ENCODE data around the gene TANGO2.

Gene TANGO2

DNA sequence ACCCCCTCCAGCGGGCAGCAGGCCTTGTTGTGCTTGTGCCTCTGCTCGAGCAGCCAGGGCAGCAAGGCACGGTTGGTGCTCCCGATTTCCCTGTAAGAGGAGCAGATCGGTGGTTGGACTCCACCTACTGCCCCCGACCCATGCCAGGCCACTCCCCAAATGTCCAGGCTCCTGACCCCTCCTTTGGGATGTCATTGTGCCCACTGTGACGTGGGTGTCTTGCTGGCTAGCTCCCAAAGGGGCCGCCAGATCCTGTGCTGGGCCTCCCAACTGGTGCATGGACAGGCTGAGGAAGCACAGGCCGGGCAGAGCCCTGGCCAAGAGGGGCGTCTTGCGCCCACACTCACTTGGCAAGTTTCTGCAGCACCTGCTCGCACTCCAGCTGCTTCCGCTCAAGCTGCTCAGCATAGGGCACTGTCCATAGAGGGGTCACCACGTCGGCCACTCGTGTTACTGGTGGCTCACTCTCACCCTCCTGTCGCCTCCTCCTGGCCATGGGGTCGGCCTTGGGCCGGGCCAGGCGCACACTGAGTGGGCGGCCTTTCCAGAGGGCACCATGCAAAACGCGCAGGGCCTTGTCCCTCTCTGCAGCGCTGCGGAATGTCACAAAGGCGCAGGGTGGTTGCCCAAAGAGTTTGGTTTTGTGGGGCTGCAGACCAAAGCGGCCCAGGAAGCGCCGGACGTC lies 94.9 kb downstream of the TANGO2 start, which contains the start of gene RANBP1:
RANBP1 (plus strand) TSS at position 414 of the 685 bp plus-strand sequence; CDS start at position 495, 81 bp downstream.
- TF ChIP-seq, protein P1, sequence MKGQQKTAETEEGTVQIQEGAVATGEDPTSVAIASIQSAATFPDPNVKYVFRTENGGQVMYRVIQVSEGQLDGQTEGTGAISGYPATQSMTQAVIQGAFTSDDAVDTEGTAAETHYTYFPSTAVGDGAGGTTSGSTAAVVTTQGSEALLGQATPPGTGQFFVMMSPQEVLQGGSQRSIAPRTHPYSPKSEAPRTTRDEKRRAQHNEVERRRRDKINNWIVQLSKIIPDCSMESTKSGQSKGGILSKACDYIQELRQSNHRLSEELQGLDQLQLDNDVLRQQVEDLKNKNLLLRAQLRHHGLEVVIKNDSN (IDR thresholded peaks at IDR 0.05) = no peak
- no peak for TF ChIP-seq RAD21 (IDR thresholded peaks at IDR 0.05; ENCODE audit: low read depth)
- no peak for TF ChIP-seq EGR1 (IDR thresholded peaks at IDR 0.05)
- TF ChIP-seq, protein P2, sequence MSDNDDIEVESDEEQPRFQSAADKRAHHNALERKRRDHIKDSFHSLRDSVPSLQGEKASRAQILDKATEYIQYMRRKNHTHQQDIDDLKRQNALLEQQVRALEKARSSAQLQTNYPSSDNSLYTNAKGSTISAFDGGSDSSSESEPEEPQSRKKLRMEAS (IDR thresholded peaks at IDR 0.05) = no peak
- TF ChIP-seq, protein P3, sequence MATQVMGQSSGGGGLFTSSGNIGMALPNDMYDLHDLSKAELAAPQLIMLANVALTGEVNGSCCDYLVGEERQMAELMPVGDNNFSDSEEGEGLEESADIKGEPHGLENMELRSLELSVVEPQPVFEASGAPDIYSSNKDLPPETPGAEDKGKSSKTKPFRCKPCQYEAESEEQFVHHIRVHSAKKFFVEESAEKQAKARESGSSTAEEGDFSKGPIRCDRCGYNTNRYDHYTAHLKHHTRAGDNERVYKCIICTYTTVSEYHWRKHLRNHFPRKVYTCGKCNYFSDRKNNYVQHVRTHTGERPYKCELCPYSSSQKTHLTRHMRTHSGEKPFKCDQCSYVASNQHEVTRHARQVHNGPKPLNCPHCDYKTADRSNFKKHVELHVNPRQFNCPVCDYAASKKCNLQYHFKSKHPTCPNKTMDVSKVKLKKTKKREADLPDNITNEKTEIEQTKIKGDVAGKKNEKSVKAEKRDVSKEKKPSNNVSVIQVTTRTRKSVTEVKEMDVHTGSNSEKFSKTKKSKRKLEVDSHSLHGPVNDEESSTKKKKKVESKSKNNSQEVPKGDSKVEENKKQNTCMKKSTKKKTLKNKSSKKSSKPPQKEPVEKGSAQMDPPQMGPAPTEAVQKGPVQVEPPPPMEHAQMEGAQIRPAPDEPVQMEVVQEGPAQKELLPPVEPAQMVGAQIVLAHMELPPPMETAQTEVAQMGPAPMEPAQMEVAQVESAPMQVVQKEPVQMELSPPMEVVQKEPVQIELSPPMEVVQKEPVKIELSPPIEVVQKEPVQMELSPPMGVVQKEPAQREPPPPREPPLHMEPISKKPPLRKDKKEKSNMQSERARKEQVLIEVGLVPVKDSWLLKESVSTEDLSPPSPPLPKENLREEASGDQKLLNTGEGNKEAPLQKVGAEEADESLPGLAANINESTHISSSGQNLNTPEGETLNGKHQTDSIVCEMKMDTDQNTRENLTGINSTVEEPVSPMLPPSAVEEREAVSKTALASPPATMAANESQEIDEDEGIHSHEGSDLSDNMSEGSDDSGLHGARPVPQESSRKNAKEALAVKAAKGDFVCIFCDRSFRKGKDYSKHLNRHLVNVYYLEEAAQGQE (IDR thresholded peaks at IDR 0.05; ENCODE audit: low read depth) = no peak
- no peak for TF ChIP-seq TCF12 (IDR thresholded peaks at IDR 0.05; ENCODE audit: low read depth)
- no peak for TF ChIP-seq CEBPB (IDR thresholded peaks at IDR 0.05)
- no peak for TF ChIP-seq ZBTB7A (IDR thresholded peaks at IDR 0.05; ENCODE audit: low read depth)
- no peak for TF ChIP-seq FOXM1 (IDR thresholded peaks at IDR 0.05; ENCODE audit: borderline replicate concordance, low read depth)
- TF ChIP-seq CREB1 (IDR thresholded peaks at IDR 0.05; ENCODE audit: low read depth) = no peak
- TF ChIP-seq NFIC (IDR thresholded peaks at IDR 0.05) = no peak
- TF ChIP-seq YY1 (IDR thresholded peaks at IDR 0.05; ENCODE audit: low read depth) = no peak
- no peak for TF ChIP-seq TAF1 (IDR thresholded peaks at IDR 0.05; ENCODE audit: low read depth)
- no peak for TF ChIP-seq EP300 (IDR thresholded peaks at IDR 0.05; ENCODE audit: borderline replicate concordance)
- no peak for TF ChIP-seq TEAD4 (IDR thresholded peaks at IDR 0.05)

DNA sequence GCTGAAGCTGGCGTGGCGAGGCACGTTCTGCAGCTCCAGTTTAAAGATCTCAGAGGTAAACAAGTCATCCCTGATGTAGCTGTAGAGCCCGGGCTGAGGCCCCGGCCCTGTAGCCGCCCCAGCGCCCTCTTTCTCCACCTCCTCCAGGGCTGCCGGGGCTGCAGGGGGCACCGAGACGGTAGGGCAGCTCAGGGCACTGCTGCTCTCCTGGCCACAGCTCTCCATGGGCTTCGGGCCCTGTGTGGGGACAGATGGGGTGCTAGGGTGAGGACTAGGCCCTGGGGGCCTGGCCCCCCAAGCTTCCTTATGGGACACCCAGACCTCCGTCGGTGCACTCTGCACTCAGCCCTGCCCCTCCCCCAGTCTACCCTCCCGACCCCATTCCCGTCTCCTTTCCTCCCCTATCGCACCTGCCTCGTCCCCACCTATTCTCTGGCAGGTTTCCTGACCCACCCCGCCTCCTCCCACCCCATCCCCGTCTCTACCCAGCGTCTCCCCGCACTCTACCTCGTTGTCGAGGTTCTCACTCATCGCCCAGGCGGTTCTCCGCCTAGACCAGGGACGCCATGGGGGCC lies 95.6 kb downstream of the TANGO2 start:
- TF ChIP-seq, protein P2 (IDR thresholded peaks at IDR 0.05) = no peak
- TF ChIP-seq ZBTB7A (IDR thresholded peaks at IDR 0.05; ENCODE audit: low read depth) = no peak
- no peak for TF ChIP-seq EP300 (IDR thresholded peaks at IDR 0.05; ENCODE audit: borderline replicate concordance)
- no peak for TF ChIP-seq CEBPB (IDR thresholded peaks at IDR 0.05)
- TF ChIP-seq YY1 (IDR thresholded peaks at IDR 0.05; ENCODE audit: low read depth) = no peak
- no peak for TF ChIP-seq FOXM1 (IDR thresholded peaks at IDR 0.05; ENCODE audit: borderline replicate concordance, low read depth)
- no peak for TF ChIP-seq RAD21 (IDR thresholded peaks at IDR 0.05; ENCODE audit: low read depth)
- TF ChIP-seq CREB1 (IDR thresholded peaks at IDR 0.05; ENCODE audit: low read depth) = no peak
- TF ChIP-seq TEAD4 (IDR thresholded peaks at IDR 0.05) = no peak
- TF ChIP-seq NFIC (IDR thresholded peaks at IDR 0.05) = no peak
- TF ChIP-seq TCF12 (IDR thresholded peaks at IDR 0.05; ENCODE audit: low read depth) = no peak
- TF ChIP-seq EGR1 (IDR thresholded peaks at IDR 0.05) = no peak
- TF ChIP-seq, protein P3 (IDR thresholded peaks at IDR 0.05; ENCODE audit: low read depth) = no peak
